IPS-18a (cell line): Measurements from ENCODE around the gene OS9.

Source experiments
- H3K27ac ChIP-seq: one replicate; pipeline ENCODE4 v1.5.1; 2013; ENCODE audit warnings: low read length
- H3K27me3 ChIP-seq: one replicate; pipeline ENCODE4 v1.6.1; 2013; ENCODE audit warnings: mild to moderate bottlenecking, low read length; ENCODE audit not compliant: control insufficient read depth, insufficient read depth
- H3K36me3 ChIP-seq: one replicate; pipeline ENCODE4 v1.6.1; 2013; ENCODE audit warnings: low read depth, low read length; ENCODE audit not compliant: control insufficient read depth
- H3K4me1 ChIP-seq: one replicate; pipeline ENCODE4 v1.6.1; 2013; ENCODE audit warnings: low read depth, low read length; ENCODE audit not compliant: control insufficient read depth
- H3K4me3 ChIP-seq: one replicate; pipeline ENCODE4 v1.5.1; 2013; ENCODE audit warnings: low read length
- H3K9ac ChIP-seq: one replicate; pipeline ENCODE4 v1.6.1; 2013; ENCODE audit warnings: mild to moderate bottlenecking, low read length, moderate library complexity
- H3K9me3 ChIP-seq: one replicate; pipeline ENCODE4 v1.6.1; 2013; ENCODE audit warnings: low read depth, low read length; ENCODE audit not compliant: control insufficient read depth

Gene OS9

GRCh38 chr12:57733928-57734327, 40.0 kb downstream of the OS9 start:
- Histone ChIP-seq H3K36me3 (no peaks in the 10 kb centered on the region), H3K4me1 (peaks cover 8% of the 10 kb centered on the region), H3K27me3 (peaks cover 100% of the 10 kb centered on the region), H3K4me3 (no peak overlapping the region), H3K9me3 (no peaks in the 10 kb centered on the region), H3K27ac (no peak overlapping the region), H3K9ac (no peak overlapping the region)

GRCh38 chr12:57734591-57734990, 40.7 kb downstream of the OS9 start:
- no peak overlapping the region for H3K27ac ChIP-seq
- peaks cover 14% of the 10 kb centered on the region for H3K4me1 ChIP-seq
- no peaks in the 10 kb centered on the region for H3K36me3 ChIP-seq
- no peak overlapping the region for H3K9ac ChIP-seq
- H3K9me3 ChIP-seq = no peaks in the 10 kb centered on the region
- H3K4me3 ChIP-seq = no peak overlapping the region
- H3K27me3 ChIP-seq = peaks cover 100% of the 10 kb centered on the region

- H3K9me3 ChIP-seq = no peaks in the 10 kb centered on the region
- H3K4me3 ChIP-seq = peak overlapping the region; percentile 54
- peaks cover 100% of the 10 kb centered on the region for H3K27me3 ChIP-seq
Measured at GRCh38 chr12:57735198-57735855, 41.4 kb downstream of the OS9 start.

GRCh38 chr12:57735952-57736740, 42.2 kb downstream of the OS9 start:
- peaks cover 100% of the 10 kb centered on the region for H3K27me3 ChIP-seq
- H3K9me3 ChIP-seq = no peaks in the 10 kb centered on the region
- H3K27ac ChIP-seq = no peak overlapping the region
- peaks cover 16% of the 10 kb centered on the region for H3K4me1 ChIP-seq
- H3K36me3 ChIP-seq = no peaks in the 10 kb centered on the region
- H3K9ac ChIP-seq = peak overlapping the region; percentile 16
- H3K4me3 ChIP-seq = peak overlapping the region; percentile 54

More at GRCh38 chr12:57735198-57735855, 41.4 kb downstream of the OS9 start:
- H3K36me3 ChIP-seq = no peaks in the 10 kb centered on the region
- no peak overlapping the region for H3K9ac ChIP-seq
- no peak overlapping the region for H3K27ac ChIP-seq
- peaks cover 16% of the 10 kb centered on the region for H3K4me1 ChIP-seq

GRCh38 chr12:57736741-57737466, 43.0 kb downstream of the OS9 start:
- H3K4me1 ChIP-seq = peaks cover 16% of the 10 kb centered on the region
- H3K27me3 ChIP-seq = peaks cover 100% of the 10 kb centered on the region
- H3K4me3 ChIP-seq = peak overlapping the region; percentile 54
- no peaks in the 10 kb centered on the region for H3K36me3 ChIP-seq
- H3K27ac ChIP-seq = no peak overlapping the region
- H3K9me3 ChIP-seq = no peaks in the 10 kb centered on the region
- no peak overlapping the region for H3K9ac ChIP-seq

- Histone ChIP-seq H3K27ac (no peak overlapping the region), H3K36me3 (no peaks in the 10 kb centered on the region), H3K27me3 (peaks cover 95% of the 10 kb centered on the region), H3K9ac (no peak overlapping the region), H3K4me1 (peaks cover 16% of the 10 kb centered on the region), H3K9me3 (no peaks in the 10 kb centered on the region), H3K4me3 (peak overlapping the region; percentile 54)
Measured at GRCh38 chr12:57737467-57738460, 43.8 kb downstream of the OS9 start.

GRCh38 chr12:57738661-57739237, 44.8 kb downstream of the OS9 start, which contains the start of gene AGAP2:
AGAP2 (minus strand) TSS chr12:57738742; CDS start chr12:57738246, 496 bp downstream.
- H3K27ac ChIP-seq = no peak within 1 kb of the TSS
- no peaks in the 10 kb centered on the region for H3K9me3 ChIP-seq
- no peaks in the 10 kb centered on the region for H3K36me3 ChIP-seq
- peak within 1 kb of the TSS; percentile 55 for H3K4me3 ChIP-seq
- H3K4me1 ChIP-seq = peaks cover 16% of the 10 kb centered on the region
- H3K9ac ChIP-seq = no peak within 1 kb of the TSS
- H3K27me3 ChIP-seq = peaks cover 88% of the 10 kb centered on the region

- Histone ChIP-seq H3K9ac (no peak overlapping the region), H3K4me3 (peak overlapping the region; percentile 55), H3K27me3 (peaks cover 84% of the 10 kb centered on the region), H3K27ac (no peak overlapping the region), H3K36me3 (no peaks in the 10 kb centered on the region), H3K4me1 (peaks cover 16% of the 10 kb centered on the region), H3K9me3 (no peaks in the 10 kb centered on the region)
Measured at GRCh38 chr12:57739387-57739786, 45.5 kb downstream of the OS9 start.

- H3K4me3 ChIP-seq = no peak overlapping the region
- no peak overlapping the region for H3K9ac ChIP-seq
- peaks cover 16% of the 10 kb centered on the region for H3K4me1 ChIP-seq
- H3K36me3 ChIP-seq = no peaks in the 10 kb centered on the region
- peaks cover 77% of the 10 kb centered on the region for H3K27me3 ChIP-seq
- H3K9me3 ChIP-seq = no peaks in the 10 kb centered on the region
- no peak overlapping the region for H3K27ac ChIP-seq
Measured at GRCh38 chr12:57739914-57740538, 46.1 kb downstream of the OS9 start.

- Histone ChIP-seq H3K4me1 (peaks cover 8% of the 10 kb centered on the region), H3K36me3 (no peaks in the 10 kb centered on the region), H3K27ac (no peak overlapping the region), H3K27me3 (peaks cover 69% of the 10 kb centered on the region), H3K9me3 (no peaks in the 10 kb centered on the region), H3K9ac (no peak overlapping the region), H3K4me3 (no peak overlapping the region)
Measured at GRCh38 chr12:57740656-57741412, 46.9 kb downstream of the OS9 start.
